ENCODE results near the gene PDGFA.

DNA sequence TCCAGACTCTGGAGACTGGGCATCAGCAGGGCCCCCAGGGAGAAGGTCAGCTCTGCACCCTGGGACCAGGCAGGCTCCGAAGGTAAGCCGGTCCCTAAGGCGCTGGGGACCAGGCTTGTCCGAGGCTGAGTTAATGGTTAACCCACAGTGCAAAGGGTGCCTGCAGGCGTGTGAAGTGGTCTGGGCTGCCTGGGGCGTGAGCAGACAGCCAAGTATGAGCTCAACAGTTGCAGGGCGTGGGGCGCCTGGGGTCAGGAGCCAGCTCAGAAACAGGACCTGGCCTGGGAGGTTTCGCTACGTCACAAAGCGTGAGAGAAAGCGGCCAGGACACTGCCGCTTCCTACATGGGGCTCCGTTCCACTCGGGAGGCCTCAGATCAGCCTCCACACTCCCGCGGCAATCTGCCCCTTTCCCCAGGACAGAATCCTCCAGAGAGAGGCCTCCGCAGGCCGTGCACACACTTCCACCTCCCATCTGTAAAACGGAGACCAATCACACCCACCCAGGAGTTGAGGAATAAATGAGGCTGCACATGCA, 16.0 kb downstream of the PDGFA start:
- no peak for TF ChIP-seq SMAD4 (CRISPR knock-in tag; IDR thresholded peaks at IDR 0.05)
- no peak for TF ChIP-seq NFYB (CRISPR knock-in tag; conservative IDR thresholded peaks at IDR 0.05; ENCODE audit: low read depth)
- no peak for TF ChIP-seq ZBTB21 (CRISPR knock-in tag; IDR thresholded peaks at IDR 0.05; ENCODE audit: borderline replicate concordance)
- no peak for TF ChIP-seq ZNF423 (CRISPR knock-in tag; IDR thresholded peaks at IDR 0.05)
- no peak for TF ChIP-seq JUN (CRISPR knock-in tag; IDR thresholded peaks at IDR 0.05)
- TF ChIP-seq, protein P1, sequence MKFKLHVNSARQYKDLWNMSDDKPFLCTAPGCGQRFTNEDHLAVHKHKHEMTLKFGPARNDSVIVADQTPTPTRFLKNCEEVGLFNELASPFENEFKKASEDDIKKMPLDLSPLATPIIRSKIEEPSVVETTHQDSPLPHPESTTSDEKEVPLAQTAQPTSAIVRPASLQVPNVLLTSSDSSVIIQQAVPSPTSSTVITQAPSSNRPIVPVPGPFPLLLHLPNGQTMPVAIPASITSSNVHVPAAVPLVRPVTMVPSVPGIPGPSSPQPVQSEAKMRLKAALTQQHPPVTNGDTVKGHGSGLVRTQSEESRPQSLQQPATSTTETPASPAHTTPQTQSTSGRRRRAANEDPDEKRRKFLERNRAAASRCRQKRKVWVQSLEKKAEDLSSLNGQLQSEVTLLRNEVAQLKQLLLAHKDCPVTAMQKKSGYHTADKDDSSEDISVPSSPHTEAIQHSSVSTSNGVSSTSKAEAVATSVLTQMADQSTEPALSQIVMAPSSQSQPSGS (CRISPR knock-in tag; IDR thresholded peaks at IDR 0.05; ENCODE audit: borderline replicate concordance, low read depth): no peak
- TF ChIP-seq, protein P2, sequence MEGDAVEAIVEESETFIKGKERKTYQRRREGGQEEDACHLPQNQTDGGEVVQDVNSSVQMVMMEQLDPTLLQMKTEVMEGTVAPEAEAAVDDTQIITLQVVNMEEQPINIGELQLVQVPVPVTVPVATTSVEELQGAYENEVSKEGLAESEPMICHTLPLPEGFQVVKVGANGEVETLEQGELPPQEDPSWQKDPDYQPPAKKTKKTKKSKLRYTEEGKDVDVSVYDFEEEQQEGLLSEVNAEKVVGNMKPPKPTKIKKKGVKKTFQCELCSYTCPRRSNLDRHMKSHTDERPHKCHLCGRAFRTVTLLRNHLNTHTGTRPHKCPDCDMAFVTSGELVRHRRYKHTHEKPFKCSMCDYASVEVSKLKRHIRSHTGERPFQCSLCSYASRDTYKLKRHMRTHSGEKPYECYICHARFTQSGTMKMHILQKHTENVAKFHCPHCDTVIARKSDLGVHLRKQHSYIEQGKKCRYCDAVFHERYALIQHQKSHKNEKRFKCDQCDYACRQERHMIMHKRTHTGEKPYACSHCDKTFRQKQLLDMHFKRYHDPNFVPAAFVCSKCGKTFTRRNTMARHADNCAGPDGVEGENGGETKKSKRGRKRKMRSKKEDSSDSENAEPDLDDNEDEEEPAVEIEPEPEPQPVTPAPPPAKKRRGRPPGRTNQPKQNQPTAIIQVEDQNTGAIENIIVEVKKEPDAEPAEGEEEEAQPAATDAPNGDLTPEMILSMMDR (IDR thresholded peaks at IDR 0.05): no peak
- TF ChIP-seq, protein P3, sequence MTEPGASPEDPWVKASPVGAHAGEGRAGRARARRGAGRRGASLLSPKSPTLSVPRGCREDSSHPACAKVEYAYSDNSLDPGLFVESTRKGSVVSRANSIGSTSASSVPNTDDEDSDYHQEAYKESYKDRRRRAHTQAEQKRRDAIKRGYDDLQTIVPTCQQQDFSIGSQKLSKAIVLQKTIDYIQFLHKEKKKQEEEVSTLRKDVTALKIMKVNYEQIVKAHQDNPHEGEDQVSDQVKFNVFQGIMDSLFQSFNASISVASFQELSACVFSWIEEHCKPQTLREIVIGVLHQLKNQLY (CRISPR knock-in tag; IDR thresholded peaks at IDR 0.05): no peak
- no peak for TF ChIP-seq TCF7 (CRISPR knock-in tag; IDR thresholded peaks at IDR 0.05; ENCODE audit: low read depth)
- TF ChIP-seq, protein P4, sequence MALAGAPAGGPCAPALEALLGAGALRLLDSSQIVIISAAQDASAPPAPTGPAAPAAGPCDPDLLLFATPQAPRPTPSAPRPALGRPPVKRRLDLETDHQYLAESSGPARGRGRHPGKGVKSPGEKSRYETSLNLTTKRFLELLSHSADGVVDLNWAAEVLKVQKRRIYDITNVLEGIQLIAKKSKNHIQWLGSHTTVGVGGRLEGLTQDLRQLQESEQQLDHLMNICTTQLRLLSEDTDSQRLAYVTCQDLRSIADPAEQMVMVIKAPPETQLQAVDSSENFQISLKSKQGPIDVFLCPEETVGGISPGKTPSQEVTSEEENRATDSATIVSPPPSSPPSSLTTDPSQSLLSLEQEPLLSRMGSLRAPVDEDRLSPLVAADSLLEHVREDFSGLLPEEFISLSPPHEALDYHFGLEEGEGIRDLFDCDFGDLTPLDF (CRISPR knock-in tag; IDR thresholded peaks at IDR 0.05): no peak
- no peak for TF ChIP-seq ESRRA (CRISPR knock-in tag; IDR thresholded peaks at IDR 0.05; ENCODE audit: borderline replicate concordance)
- TF ChIP-seq NR3C1 (CRISPR knock-in tag; conservative IDR thresholded peaks at IDR 0.05; ENCODE audit: low read depth): no peak
